ENCODE data around the gene CCDC9. TPM values are rescaled to one million over a fixed set of nuclear protein-coding genes. Genes with fewer than 3 reads are reported as not detected.

The CCDC9 gene
- total and polyA plus RNA-seq, 4 donors, result 1.4 to 8.1 (median 5.4) TPM

DNA sequence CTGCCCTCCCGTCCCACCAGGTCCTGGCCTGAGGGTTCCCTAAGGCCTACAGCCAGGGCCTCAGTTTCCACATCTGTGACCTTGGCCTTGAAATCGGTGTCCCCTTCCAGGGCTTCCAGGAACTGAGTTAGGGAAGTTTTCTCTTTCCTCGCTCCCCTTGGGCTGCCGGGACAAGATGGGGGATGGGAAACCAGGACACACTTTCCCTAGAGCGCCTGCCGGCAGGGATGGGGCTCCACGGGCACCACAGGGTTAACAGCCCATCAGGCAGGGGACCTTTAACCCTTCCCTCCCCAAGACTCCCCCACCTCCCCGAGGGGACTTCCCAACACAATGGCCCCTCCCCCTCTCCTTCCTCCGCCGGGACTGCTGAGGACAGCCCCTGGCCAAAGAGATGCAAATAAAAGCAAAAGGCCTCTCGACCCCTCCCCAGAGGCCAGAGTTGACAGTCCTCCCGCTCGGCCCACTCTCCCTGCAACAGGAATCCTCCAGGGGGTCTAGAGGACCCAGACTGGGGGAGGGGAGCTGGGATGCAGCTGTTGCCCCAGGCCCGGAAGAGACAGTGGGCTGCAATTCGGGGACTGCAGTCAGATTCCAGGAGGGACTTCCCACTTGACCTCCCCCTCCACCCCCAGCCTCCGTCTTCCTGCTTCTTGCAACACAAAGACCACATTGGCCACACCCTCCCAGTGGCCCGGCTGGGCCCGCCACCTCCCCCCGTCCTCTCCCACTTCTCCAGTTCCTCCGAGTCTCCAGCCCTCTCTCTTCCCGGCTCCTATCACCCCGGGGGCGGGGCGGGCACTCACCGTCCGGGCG, 28.8 kb upstream of the CCDC9 start:
- Histone ChIP-seq H3K9me3 (ENCODE audit: control insufficient read depth in 4 of 4, low read length in 3 of 4) (no peaks in the 10 kb centered on the region), H3K27me3 (ENCODE audit: control insufficient read depth in 4 of 4, insufficient read depth in 4 of 4, low read length in 3 of 4) (no peaks in the 10 kb centered on the region), H3K9ac (ENCODE audit: low read depth in 1 of 2, low read length in 2 of 2) (peak overlapping the region; percentile 60 to 74), H3K27ac (ENCODE audit: low read depth in 1 of 2, low read length in 2 of 2) (peak overlapping the region; percentile 98), H3K36me3 (ENCODE audit: control insufficient read depth in 4 of 4, insufficient read depth in 3 of 4, low read depth in 1 of 4, low read length in 3 of 4) (peaks cover 0 to 3% (median 0%) of the 10 kb centered on the region in 4 donors), H3K4me1 (ENCODE audit: control insufficient read depth in 4 of 4, insufficient read depth in 4 of 4, low read length in 3 of 4) (peaks cover 9 to 42% (median 29%) of the 10 kb centered on the region in 4 donors), H3K4me3 (ENCODE audit: low read depth in 1 of 3, low read length in 3 of 3) (peak overlapping the region; percentile 42 to 73 (median 60))
- peak; percentile 15 for TF ChIP-seq SP1 (IDR thresholded peaks at IDR 0.05)
- peak; percentile 27 for TF ChIP-seq YY1 (IDR thresholded peaks at IDR 0.05)
- peak in 1 of 2 donors; percentile 9 for TF ChIP-seq RXRA (IDR thresholded peaks at IDR 0.05)
- TF ChIP-seq, protein P1, sequence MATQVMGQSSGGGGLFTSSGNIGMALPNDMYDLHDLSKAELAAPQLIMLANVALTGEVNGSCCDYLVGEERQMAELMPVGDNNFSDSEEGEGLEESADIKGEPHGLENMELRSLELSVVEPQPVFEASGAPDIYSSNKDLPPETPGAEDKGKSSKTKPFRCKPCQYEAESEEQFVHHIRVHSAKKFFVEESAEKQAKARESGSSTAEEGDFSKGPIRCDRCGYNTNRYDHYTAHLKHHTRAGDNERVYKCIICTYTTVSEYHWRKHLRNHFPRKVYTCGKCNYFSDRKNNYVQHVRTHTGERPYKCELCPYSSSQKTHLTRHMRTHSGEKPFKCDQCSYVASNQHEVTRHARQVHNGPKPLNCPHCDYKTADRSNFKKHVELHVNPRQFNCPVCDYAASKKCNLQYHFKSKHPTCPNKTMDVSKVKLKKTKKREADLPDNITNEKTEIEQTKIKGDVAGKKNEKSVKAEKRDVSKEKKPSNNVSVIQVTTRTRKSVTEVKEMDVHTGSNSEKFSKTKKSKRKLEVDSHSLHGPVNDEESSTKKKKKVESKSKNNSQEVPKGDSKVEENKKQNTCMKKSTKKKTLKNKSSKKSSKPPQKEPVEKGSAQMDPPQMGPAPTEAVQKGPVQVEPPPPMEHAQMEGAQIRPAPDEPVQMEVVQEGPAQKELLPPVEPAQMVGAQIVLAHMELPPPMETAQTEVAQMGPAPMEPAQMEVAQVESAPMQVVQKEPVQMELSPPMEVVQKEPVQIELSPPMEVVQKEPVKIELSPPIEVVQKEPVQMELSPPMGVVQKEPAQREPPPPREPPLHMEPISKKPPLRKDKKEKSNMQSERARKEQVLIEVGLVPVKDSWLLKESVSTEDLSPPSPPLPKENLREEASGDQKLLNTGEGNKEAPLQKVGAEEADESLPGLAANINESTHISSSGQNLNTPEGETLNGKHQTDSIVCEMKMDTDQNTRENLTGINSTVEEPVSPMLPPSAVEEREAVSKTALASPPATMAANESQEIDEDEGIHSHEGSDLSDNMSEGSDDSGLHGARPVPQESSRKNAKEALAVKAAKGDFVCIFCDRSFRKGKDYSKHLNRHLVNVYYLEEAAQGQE (IDR thresholded peaks at IDR 0.05), result no peak
- TF ChIP-seq JUND (IDR thresholded peaks at IDR 0.05), result no peak
- peak; percentile 80 for TF ChIP-seq NR2F2 (IDR thresholded peaks at IDR 0.05)
- TF ChIP-seq, protein P2, sequence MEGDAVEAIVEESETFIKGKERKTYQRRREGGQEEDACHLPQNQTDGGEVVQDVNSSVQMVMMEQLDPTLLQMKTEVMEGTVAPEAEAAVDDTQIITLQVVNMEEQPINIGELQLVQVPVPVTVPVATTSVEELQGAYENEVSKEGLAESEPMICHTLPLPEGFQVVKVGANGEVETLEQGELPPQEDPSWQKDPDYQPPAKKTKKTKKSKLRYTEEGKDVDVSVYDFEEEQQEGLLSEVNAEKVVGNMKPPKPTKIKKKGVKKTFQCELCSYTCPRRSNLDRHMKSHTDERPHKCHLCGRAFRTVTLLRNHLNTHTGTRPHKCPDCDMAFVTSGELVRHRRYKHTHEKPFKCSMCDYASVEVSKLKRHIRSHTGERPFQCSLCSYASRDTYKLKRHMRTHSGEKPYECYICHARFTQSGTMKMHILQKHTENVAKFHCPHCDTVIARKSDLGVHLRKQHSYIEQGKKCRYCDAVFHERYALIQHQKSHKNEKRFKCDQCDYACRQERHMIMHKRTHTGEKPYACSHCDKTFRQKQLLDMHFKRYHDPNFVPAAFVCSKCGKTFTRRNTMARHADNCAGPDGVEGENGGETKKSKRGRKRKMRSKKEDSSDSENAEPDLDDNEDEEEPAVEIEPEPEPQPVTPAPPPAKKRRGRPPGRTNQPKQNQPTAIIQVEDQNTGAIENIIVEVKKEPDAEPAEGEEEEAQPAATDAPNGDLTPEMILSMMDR (IDR thresholded peaks at IDR 0.05; ENCODE audit: low read depth, low read length, missing input control), result peak; percentile 1
- 2% methylated on average over 27 of the region's 27 CpGs for WGBS
- peak; percentile 58 for DNase-seq (ENCODE audit: low spot score)

DNA sequence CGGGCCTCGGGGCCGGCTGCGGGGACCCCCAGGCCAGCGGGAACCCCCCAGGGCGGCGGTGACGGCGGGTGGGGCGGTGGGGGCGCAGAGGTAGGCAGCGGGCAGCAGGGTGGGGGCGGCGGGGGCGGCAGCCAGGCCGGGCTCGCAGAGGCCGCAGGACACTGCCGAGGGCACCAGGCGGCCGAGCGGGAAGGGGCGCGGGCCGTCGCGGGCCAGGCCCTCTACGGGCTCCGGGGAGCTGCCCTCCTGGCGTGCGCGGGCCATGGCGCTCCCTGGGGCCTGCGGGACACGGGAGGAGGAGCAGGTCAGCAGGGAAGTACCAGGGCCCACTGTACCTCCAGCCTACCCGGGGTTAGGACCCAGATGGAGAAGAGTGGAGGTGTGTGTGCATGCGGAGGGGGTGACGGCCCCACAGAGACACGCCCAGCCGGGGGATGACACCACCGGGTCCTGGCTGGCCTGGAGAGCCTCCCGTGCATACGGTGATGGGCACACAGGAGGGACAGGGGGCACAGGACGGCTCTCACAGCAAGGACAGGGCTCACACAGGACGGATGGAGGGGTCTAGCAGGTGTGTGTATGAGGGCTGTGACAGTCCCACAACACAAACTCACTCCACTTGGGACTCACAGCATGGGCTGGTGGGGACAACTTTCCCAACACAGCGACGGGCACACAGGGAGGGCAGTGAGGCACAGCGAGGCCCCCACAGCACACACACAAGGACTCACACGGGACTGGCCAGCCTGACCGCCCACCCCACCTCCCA, 28.0 kb upstream of the CCDC9 start:
- peaks cover 9 to 42% (median 29%) of the 10 kb centered on the region in 4 donors for H3K4me1 ChIP-seq (ENCODE audit: control insufficient read depth in 4 of 4, insufficient read depth in 4 of 4, low read length in 3 of 4)
- H3K27me3 ChIP-seq (ENCODE audit: control insufficient read depth in 4 of 4, insufficient read depth in 4 of 4, low read length in 3 of 4), result no peaks in the 10 kb centered on the region
- TF ChIP-seq, protein P3, sequence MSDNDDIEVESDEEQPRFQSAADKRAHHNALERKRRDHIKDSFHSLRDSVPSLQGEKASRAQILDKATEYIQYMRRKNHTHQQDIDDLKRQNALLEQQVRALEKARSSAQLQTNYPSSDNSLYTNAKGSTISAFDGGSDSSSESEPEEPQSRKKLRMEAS (IDR thresholded peaks at IDR 0.05), result no peak
- no peak for TF ChIP-seq FOXA2 (IDR thresholded peaks at IDR 0.05)
- TF ChIP-seq, protein P1 (IDR thresholded peaks at IDR 0.05), result no peak
- TF ChIP-seq EGR1 (IDR thresholded peaks at IDR 0.05; ENCODE audit: low read depth in 2 of 2), result no peak
- no peak for TF ChIP-seq NR2F2 (IDR thresholded peaks at IDR 0.05)
- TF ChIP-seq, protein P4, sequence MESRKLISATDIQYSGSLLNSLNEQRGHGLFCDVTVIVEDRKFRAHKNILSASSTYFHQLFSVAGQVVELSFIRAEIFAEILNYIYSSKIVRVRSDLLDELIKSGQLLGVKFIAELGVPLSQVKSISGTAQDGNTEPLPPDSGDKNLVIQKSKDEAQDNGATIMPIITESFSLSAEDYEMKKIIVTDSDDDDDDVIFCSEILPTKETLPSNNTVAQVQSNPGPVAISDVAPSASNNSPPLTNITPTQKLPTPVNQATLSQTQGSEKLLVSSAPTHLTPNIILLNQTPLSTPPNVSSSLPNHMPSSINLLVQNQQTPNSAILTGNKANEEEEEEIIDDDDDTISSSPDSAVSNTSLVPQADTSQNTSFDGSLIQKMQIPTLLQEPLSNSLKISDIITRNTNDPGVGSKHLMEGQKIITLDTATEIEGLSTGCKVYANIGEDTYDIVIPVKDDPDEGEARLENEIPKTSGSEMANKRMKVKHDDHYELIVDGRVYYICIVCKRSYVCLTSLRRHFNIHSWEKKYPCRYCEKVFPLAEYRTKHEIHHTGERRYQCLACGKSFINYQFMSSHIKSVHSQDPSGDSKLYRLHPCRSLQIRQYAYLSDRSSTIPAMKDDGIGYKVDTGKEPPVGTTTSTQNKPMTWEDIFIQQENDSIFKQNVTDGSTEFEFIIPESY (IDR thresholded peaks at IDR 0.05), result no peak
- TF ChIP-seq JUND (IDR thresholded peaks at IDR 0.05), result no peak
- TF ChIP-seq, protein P2 (IDR thresholded peaks at IDR 0.05; ENCODE audit: low read depth, low read length, missing input control), result no peak
- no peak for TF ChIP-seq FOXA1 (IDR thresholded peaks at IDR 0.05)
- no peak for TF ChIP-seq TAF1 (conservative IDR thresholded peaks at IDR 0.05)
- no peak for TF ChIP-seq RXRA (IDR thresholded peaks at IDR 0.05)
- TF ChIP-seq SP1 (IDR thresholded peaks at IDR 0.05), result no peak
- TF ChIP-seq GABPA (IDR thresholded peaks at IDR 0.05 in 1 of 2, conservative IDR thresholded peaks at IDR 0.05 in 1 of 2), result no peak

More for the DNA sequence above, 28.0 kb upstream of the CCDC9 start:
- Histone ChIP-seq H3K4me3 (ENCODE audit: low read depth in 1 of 3, low read length in 3 of 3) (peak overlapping the region in 2 of 3 donors; percentile 1 to 73), H3K9ac (ENCODE audit: low read depth in 1 of 2, low read length in 2 of 2) (peak overlapping the region in 1 of 2 donors; percentile 63), H3K36me3 (ENCODE audit: control insufficient read depth in 4 of 4, insufficient read depth in 3 of 4, low read depth in 1 of 4, low read length in 3 of 4) (peaks cover 0 to 3% (median 0%) of the 10 kb centered on the region in 4 donors), H3K27ac (ENCODE audit: low read depth in 1 of 2, low read length in 2 of 2) (peak overlapping the region; percentile 98), H3K9me3 (ENCODE audit: control insufficient read depth in 4 of 4, low read length in 3 of 4) (no peaks in the 10 kb centered on the region)
- 9% methylated on average over 50 of the region's 50 CpGs for WGBS
- DNase-seq (ENCODE audit: low spot score), result peak; percentile 50
